ENCODE results near the gene AIFM3. TPM values are rescaled to one million over a fixed set of nuclear protein-coding genes. Genes with fewer than 3 reads are reported as not detected.

AIFM3 gene
- total RNA-seq, 1 experiment from 2014 or later: 4.2 TPM

GRCh38 chr22:20922141-20922751, 44.8 kb upstream of the AIFM3 start:
- H3K36me3 Mint-ChIP-seq (ENCODE audit: insufficient read depth, unreplicated experiment): peaks cover 50% of the 10 kb centered on the region
- peak overlapping the region; percentile 3 for H3K4me3 Mint-ChIP-seq (ENCODE audit: low read depth, unreplicated experiment)
- no TSS peak for BruUV-seq (replicated peaks)
- CTCF ChIA-PET: interaction anchor here (0.6 to 2.0 kb wide), 2 partner anchors 21 to 29 kb away, joined by 3 to 7 read pairs; no protein-coding TSS in a partner anchor
- DNase-seq: no peak
- intact Hi-C loops (cut with micrococcal nuclease; ENCODE audit: unreplicated experiment): no loop called here
- peak overlapping the region; percentile 4 for H3K27ac Mint-ChIP-seq (ENCODE audit: unreplicated experiment)
- H3K4me1 Mint-ChIP-seq (ENCODE audit: low read depth, unreplicated experiment): peaks cover 44% of the 10 kb centered on the region
- TF ChIP-seq CTCF (IDR thresholded peaks at IDR 0.05; ENCODE audit: unreplicated experiment): no peak
- no peaks in the 10 kb centered on the region for H3K27me3 Mint-ChIP-seq (ENCODE audit: unreplicated experiment)
- H3K9me3 Mint-ChIP-seq (ENCODE audit: low read depth, unreplicated experiment): no peaks in the 10 kb centered on the region

GRCh38 chr22:20926243-20926642, 40.8 kb upstream of the AIFM3 start:
- Mint-ChIP-seq H3K36me3 (ENCODE audit: insufficient read depth, unreplicated experiment) (peaks cover 12% of the 10 kb centered on the region), H3K27ac (ENCODE audit: unreplicated experiment) (peak overlapping the region; percentile 27), H3K4me3 (ENCODE audit: low read depth, unreplicated experiment) (no peak overlapping the region), H3K4me1 (ENCODE audit: low read depth, unreplicated experiment) (peaks cover 39% of the 10 kb centered on the region), H3K9me3 (ENCODE audit: low read depth, unreplicated experiment) (no peaks in the 10 kb centered on the region), H3K27me3 (ENCODE audit: unreplicated experiment) (no peaks in the 10 kb centered on the region)
- intact Hi-C loops (cut with micrococcal nuclease; ENCODE audit: unreplicated experiment): no loop called here
- no peak for TF ChIP-seq CTCF (IDR thresholded peaks at IDR 0.05; ENCODE audit: unreplicated experiment)
- no TSS peak for BruUV-seq (replicated peaks)
- CTCF ChIA-PET: interaction anchor here (0.5 to 2.5 kb wide), 3 partner anchors 9 to 11 kb away, joined by 4 to 8 read pairs (median 7); partner anchors contain the start of gene CRKL
- DNase-seq: no peak

- peaks cover 33% of the 10 kb centered on the region for H3K4me1 Mint-ChIP-seq (ENCODE audit: low read depth, unreplicated experiment)
- no peak for DNase-seq
- no peak for TF ChIP-seq CTCF (IDR thresholded peaks at IDR 0.05; ENCODE audit: unreplicated experiment)
- peaks cover 6% of the 10 kb centered on the region for H3K36me3 Mint-ChIP-seq (ENCODE audit: insufficient read depth, unreplicated experiment)
- H3K27me3 Mint-ChIP-seq (ENCODE audit: unreplicated experiment): no peaks in the 10 kb centered on the region
- CTCF ChIA-PET: interaction anchor here (0.7 to 1.5 kb wide), 3 partner anchors 8 to 959 kb away, joined by 5 to 10 read pairs (median 8); no protein-coding TSS in a partner anchor
- no peak overlapping the region for H3K4me3 Mint-ChIP-seq (ENCODE audit: low read depth, unreplicated experiment)
- no peak overlapping the region for H3K27ac Mint-ChIP-seq (ENCODE audit: unreplicated experiment)
- no TSS peak for BruUV-seq (replicated peaks)
- H3K9me3 Mint-ChIP-seq (ENCODE audit: low read depth, unreplicated experiment): no peaks in the 10 kb centered on the region
- intact Hi-C loops (cut with micrococcal nuclease; ENCODE audit: unreplicated experiment): no loop called here
Measured at GRCh38 chr22:20927940-20928572, 39.0 kb upstream of the AIFM3 start.

GRCh38 chr22:20928573-20928967, 38.5 kb upstream of the AIFM3 start:
- H3K27me3 Mint-ChIP-seq (ENCODE audit: unreplicated experiment): no peaks in the 10 kb centered on the region
- H3K4me3 Mint-ChIP-seq (ENCODE audit: low read depth, unreplicated experiment): no peak overlapping the region
- H3K36me3 Mint-ChIP-seq (ENCODE audit: insufficient read depth, unreplicated experiment): peaks cover 6% of the 10 kb centered on the region
- DNase-seq: no peak
- BruUV-seq (replicated peaks): no TSS peak
- CTCF ChIA-PET: interaction anchor here (0.7 kb wide), 4 partner anchors 8 to 74 kb away, joined by 4 to 10 read pairs (median 6); no protein-coding TSS in a partner anchor
- no peaks in the 10 kb centered on the region for H3K9me3 Mint-ChIP-seq (ENCODE audit: low read depth, unreplicated experiment)
- H3K27ac Mint-ChIP-seq (ENCODE audit: unreplicated experiment): no peak overlapping the region
- intact Hi-C loops (cut with micrococcal nuclease; ENCODE audit: unreplicated experiment): no loop called here
- peaks cover 33% of the 10 kb centered on the region for H3K4me1 Mint-ChIP-seq (ENCODE audit: low read depth, unreplicated experiment)
- TF ChIP-seq CTCF (IDR thresholded peaks at IDR 0.05; ENCODE audit: unreplicated experiment): no peak
